Measurements from ENCODE around the gene INSR.
A peak's percentile ranks its signal among the peaks of the same experiment; 100 is the strongest.
"Not testable (repeated sequence)": the region's sequence is repeated elsewhere in the genome, so short reads cannot be mapped to it uniquely, and the experiment has no call there.

The INSR gene

DNA sequence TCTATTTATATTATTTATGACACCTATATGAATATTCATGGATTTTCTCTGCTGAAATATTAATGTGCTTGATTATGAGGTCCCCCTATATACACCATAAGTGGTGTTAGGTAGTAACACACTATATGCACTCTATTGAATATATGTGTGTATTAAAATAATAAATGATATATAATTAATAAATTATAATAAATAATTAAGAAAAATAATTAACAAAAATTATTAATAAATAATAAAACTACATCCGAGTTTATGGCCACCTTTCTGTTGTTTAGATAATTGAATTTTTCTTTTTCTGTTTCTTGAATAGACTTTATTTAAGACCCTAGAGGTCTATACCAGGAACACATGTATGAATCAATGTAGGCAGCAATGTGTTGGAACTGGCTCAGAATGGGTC is 33.6 kb upstream of the INSR start:
- DNase-seq = no peak
- H3K36me3 ChIP-seq (ENCODE audit: control insufficient read depth, insufficient read depth, low read length) = no peaks in the 10 kb centered on the region
- no peak overlapping the region for H3K27ac ChIP-seq (ENCODE audit: insufficient read depth, low read length, poor library complexity, severe bottlenecking)
- H3K27me3 ChIP-seq (replicated peaks; ENCODE audit: control insufficient read depth, insufficient read depth, low read length, poor library complexity, severe bottlenecking) = no peaks in the 10 kb centered on the region
- H3K4me3 ChIP-seq (ENCODE audit: insufficient read depth, low read depth, low read length, poor library complexity, severe bottlenecking) = no peak overlapping the region
- H3K4me1 ChIP-seq (ENCODE audit: control insufficient read depth, insufficient read depth, low read length, poor library complexity, severe bottlenecking) = no peaks in the 10 kb centered on the region
- no peaks in the 10 kb centered on the region for H3K9me3 ChIP-seq (ENCODE audit: control insufficient read depth, low read length)

DNA sequence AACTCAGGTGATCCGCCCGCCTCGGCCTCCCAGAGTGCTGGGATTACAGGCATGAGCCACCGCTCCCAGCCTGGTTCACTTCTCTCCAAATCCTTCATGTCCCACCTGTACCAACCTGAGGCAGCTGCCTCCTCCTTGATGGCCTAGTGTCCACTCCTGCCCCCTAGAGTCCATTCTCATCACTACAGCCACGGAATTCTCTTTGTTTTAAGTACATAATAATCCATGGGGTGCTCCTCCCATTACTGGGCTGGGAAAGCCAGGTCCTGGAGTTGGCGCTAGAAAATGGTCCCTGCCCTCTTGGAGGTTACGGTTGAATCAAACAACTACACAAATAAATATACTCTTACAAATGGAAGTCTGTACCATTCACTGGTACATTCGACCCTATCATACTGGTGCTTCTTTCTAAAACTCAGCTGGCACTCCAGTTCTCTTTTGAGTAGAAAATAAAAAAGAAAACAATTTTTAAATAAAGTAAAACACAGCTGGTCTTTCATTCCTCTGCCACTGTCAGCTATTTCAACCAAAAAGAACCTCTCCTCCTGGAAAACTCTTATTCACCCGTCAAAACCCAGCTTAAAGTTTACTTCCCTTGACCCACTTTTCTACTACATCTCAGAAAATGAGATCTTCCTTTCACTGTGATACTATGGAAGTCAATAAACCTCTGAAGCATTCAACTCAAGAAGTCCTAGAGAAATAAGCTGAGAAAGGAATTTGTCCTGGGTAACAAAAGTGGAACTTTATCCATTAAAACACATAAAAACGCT is 32.1 kb upstream of the INSR start:
- Histone ChIP-seq H3K4me1 (ENCODE audit: control insufficient read depth, insufficient read depth, low read length, poor library complexity, severe bottlenecking) (no peaks in the 10 kb centered on the region), H3K27me3 (replicated peaks; ENCODE audit: control insufficient read depth, insufficient read depth, low read length, poor library complexity, severe bottlenecking) (no peaks in the 10 kb centered on the region), H3K36me3 (ENCODE audit: control insufficient read depth, insufficient read depth, low read length) (no peaks in the 10 kb centered on the region), H3K4me3 (ENCODE audit: insufficient read depth, low read depth, low read length, poor library complexity, severe bottlenecking) (no peak overlapping the region), H3K9me3 (ENCODE audit: control insufficient read depth, low read length) (no peaks in the 10 kb centered on the region), H3K27ac (ENCODE audit: insufficient read depth, low read length, poor library complexity, severe bottlenecking) (no peak overlapping the region)
- peak in 1 of 3 donors; percentile 15 for DNase-seq

DNA sequence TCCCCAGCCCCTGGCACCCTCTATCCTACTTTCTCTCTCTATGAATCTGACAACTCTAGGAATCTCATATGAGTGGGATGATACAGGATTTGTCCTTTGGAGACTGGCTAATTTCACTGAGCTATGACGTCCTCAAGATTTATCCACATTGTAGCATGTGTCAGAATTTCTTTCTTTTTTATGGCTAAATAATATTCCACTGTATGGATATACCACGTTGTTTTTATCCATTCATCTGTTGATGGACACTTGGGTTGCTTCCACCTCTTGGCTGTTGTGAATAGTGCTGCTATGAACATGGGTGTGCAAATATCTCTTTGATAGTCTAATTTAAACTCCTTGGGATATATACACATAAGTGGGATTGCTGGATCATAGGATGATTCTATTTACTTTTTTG is 24.0 kb upstream of the INSR start:
- H3K27me3 ChIP-seq (replicated peaks; ENCODE audit: control insufficient read depth, insufficient read depth, low read length, poor library complexity, severe bottlenecking) = no peaks in the 10 kb centered on the region
- no peak for DNase-seq
- no peaks in the 10 kb centered on the region for H3K9me3 ChIP-seq (ENCODE audit: control insufficient read depth, low read length)
- H3K4me1 ChIP-seq (ENCODE audit: control insufficient read depth, insufficient read depth, low read length, poor library complexity, severe bottlenecking) = no peaks in the 10 kb centered on the region
- H3K27ac ChIP-seq (ENCODE audit: insufficient read depth, low read length, poor library complexity, severe bottlenecking) = no peak overlapping the region
- H3K36me3 ChIP-seq (ENCODE audit: control insufficient read depth, insufficient read depth, low read length) = no peaks in the 10 kb centered on the region
- H3K4me3 ChIP-seq (ENCODE audit: insufficient read depth, low read depth, low read length, poor library complexity, severe bottlenecking) = no peak overlapping the region

DNA sequence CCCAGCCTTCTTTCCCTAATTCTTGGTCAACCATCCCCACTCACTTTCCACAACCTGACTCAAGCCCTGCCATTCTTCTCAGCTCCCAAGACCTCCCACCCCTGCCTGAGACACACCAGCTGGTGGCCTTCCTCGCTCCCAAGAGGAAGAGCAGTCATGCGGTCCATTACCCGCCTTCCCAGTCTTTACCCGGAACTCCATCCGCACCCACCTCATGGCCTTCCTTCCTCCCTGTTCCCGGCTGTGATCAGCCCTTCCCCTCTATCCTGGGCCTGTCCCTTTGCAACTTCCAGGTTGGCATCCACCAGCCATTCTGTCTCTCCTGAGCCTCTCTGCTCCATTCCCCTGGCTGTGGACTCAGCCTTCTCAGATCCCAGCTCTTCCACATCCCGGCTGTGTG is 18.6 kb upstream of the INSR start:
- no peaks in the 10 kb centered on the region for H3K36me3 ChIP-seq (ENCODE audit: control insufficient read depth, insufficient read depth, low read length)
- no peak overlapping the region for H3K27ac ChIP-seq (ENCODE audit: insufficient read depth, low read length, poor library complexity, severe bottlenecking)
- H3K27me3 ChIP-seq (replicated peaks; ENCODE audit: control insufficient read depth, insufficient read depth, low read length, poor library complexity, severe bottlenecking) = no peaks in the 10 kb centered on the region
- no peaks in the 10 kb centered on the region for H3K9me3 ChIP-seq (ENCODE audit: control insufficient read depth, low read length)
- DNase-seq = no peak
- H3K4me1 ChIP-seq (ENCODE audit: control insufficient read depth, insufficient read depth, low read length, poor library complexity, severe bottlenecking) = no peaks in the 10 kb centered on the region
- H3K4me3 ChIP-seq (ENCODE audit: insufficient read depth, low read depth, low read length, poor library complexity, severe bottlenecking) = no peak overlapping the region

DNA sequence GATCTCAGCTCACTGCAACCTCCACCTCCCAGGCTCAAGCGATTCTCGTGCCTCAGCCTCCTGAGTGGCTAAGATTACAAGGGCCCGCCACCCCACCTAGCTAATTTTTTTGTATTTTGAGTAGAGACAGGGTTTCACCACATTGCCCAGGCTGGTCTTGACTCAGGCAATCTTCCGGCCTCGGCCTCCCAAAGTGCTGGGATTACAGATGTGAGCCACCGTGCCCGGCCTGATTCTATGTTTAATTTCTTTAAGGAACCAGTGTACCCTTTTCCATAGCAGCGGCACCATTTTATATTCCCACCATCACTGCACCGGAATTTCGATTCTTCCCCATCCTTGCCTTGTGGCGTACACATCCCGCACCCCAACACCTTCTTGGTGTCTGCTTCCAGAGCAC is 17.7 kb upstream of the INSR start:
- H3K4me1 ChIP-seq (ENCODE audit: control insufficient read depth, insufficient read depth, low read length, poor library complexity, severe bottlenecking) = no peaks in the 10 kb centered on the region
- DNase-seq = no peak
- H3K27me3 ChIP-seq (replicated peaks; ENCODE audit: control insufficient read depth, insufficient read depth, low read length, poor library complexity, severe bottlenecking) = no peaks in the 10 kb centered on the region
- H3K4me3 ChIP-seq (ENCODE audit: insufficient read depth, low read depth, low read length, poor library complexity, severe bottlenecking) = no peak overlapping the region
- no peaks in the 10 kb centered on the region for H3K9me3 ChIP-seq (ENCODE audit: control insufficient read depth, low read length)
- H3K27ac ChIP-seq (ENCODE audit: insufficient read depth, low read length, poor library complexity, severe bottlenecking) = no peak overlapping the region
- H3K36me3 ChIP-seq (ENCODE audit: control insufficient read depth, insufficient read depth, low read length) = no peaks in the 10 kb centered on the region

DNA sequence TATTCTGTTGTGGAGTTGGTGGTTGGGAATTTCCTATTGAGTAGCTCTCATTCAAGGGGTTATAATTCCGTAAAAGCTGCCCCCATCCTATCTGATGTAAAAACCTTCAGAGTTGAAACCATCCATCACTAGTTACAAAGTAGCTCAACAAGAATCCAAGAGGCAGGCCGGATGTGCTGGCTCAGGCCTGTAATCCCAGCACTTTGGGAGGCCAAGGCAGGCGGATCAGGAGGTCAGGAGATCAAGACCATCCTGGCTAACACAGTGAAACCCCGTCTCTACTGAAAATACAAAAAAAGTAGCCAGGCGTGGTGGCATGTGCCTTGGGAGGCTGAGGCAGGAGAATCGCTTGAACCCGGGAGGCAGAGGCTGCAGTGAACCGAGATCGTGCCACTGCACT is 14.1 kb upstream of the INSR start:
- H3K27me3 ChIP-seq (replicated peaks; ENCODE audit: control insufficient read depth, insufficient read depth, low read length, poor library complexity, severe bottlenecking); H3K9me3 ChIP-seq (ENCODE audit: control insufficient read depth, low read length); H3K36me3 ChIP-seq (ENCODE audit: control insufficient read depth, insufficient read depth, low read length); H3K4me3 ChIP-seq (ENCODE audit: insufficient read depth, low read depth, low read length, poor library complexity, severe bottlenecking); H3K4me1 ChIP-seq (ENCODE audit: control insufficient read depth, insufficient read depth, low read length, poor library complexity, severe bottlenecking); H3K27ac ChIP-seq (ENCODE audit: insufficient read depth, low read length, poor library complexity, severe bottlenecking); DNase-seq: not testable (repeated sequence)

DNA sequence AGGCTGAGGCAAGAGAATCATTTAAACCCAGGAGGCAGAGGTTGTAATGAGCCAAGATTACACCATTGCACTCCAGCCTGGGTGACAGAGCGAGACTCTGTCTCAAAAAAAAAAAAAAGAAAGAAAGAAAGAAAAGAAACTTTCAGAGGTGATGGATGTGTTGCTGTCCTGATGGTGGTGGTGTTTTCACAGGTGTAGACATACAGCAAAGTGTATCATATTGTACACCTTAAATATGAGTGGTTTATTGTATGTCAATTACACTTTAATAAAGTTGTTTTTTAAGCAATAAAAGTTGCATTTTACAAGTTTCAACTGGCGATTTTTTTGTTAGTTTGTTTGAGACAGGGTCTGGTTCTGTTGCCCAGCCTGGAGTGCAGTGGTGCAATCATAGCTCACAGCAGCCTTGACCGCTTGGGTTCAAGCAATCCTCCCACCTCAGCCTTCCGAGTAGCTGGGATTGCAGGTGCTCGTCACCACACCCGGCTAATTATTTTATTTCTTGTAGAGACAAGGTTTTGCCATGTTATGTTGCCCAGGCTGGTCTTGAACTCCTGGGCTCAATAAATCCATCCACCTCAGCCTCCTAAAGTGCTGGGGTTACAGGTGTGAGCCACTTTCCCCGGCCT is 13.5 kb upstream of the INSR start:
- H3K4me3 ChIP-seq (ENCODE audit: insufficient read depth, low read depth, low read length, poor library complexity, severe bottlenecking) = no peak overlapping the region
- no peaks in the 10 kb centered on the region for H3K4me1 ChIP-seq (ENCODE audit: control insufficient read depth, insufficient read depth, low read length, poor library complexity, severe bottlenecking)
- H3K36me3 ChIP-seq (ENCODE audit: control insufficient read depth, insufficient read depth, low read length) = no peaks in the 10 kb centered on the region
- H3K27ac ChIP-seq (ENCODE audit: insufficient read depth, low read length, poor library complexity, severe bottlenecking) = no peak overlapping the region
- H3K27me3 ChIP-seq (replicated peaks; ENCODE audit: control insufficient read depth, insufficient read depth, low read length, poor library complexity, severe bottlenecking) = no peaks in the 10 kb centered on the region
- H3K9me3 ChIP-seq (ENCODE audit: control insufficient read depth, low read length) = no peaks in the 10 kb centered on the region
- DNase-seq = no peak

DNA sequence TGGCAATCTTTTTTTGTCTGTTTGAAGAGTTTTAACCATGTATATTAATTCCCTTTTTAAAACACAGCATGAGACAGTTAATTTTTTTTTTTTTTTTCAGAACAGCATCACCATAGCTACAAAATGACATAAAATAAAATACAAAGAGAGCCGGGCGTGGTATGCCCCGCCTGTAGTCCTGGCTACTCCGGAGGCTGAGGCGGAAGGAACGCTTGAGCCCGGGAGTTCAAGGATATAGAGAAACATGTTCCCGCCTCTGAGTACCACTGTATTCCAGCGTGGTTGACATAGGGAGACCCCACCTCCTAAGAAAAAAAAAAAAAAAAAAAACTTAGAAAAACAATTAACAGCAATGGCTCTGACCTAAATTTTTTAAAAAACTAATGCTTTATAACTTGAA is 10.0 kb upstream of the INSR start:
- H3K27ac ChIP-seq (ENCODE audit: insufficient read depth, low read length, poor library complexity, severe bottlenecking) = no peak overlapping the region
- DNase-seq = no peak
- no peaks in the 10 kb centered on the region for H3K27me3 ChIP-seq (replicated peaks; ENCODE audit: control insufficient read depth, insufficient read depth, low read length, poor library complexity, severe bottlenecking)
- H3K36me3 ChIP-seq (ENCODE audit: control insufficient read depth, insufficient read depth, low read length) = no peaks in the 10 kb centered on the region
- H3K9me3 ChIP-seq (ENCODE audit: control insufficient read depth, low read length) = no peaks in the 10 kb centered on the region
- H3K4me1 ChIP-seq (ENCODE audit: control insufficient read depth, insufficient read depth, low read length, poor library complexity, severe bottlenecking) = no peaks in the 10 kb centered on the region
- H3K4me3 ChIP-seq (ENCODE audit: insufficient read depth, low read depth, low read length, poor library complexity, severe bottlenecking) = no peak overlapping the region

DNA sequence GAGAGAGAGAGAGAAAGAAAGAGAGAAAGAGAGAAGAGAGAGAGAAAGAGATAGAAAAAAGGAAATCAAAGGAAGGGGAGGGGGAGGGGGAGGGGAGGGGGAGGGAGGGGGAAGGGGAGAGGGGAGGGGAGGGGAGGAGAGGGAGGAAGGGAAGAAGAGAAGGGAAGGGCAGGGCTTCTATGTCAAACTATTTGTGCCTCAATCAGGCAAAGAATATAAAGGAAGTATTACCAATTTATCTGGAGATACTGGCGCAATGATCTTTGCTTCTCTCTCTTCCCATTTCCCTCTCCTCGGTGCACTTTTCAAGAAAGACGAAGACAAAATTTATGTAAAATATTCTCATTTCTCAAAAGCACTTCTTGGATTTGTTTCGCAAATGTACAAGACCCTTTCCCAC is 9.3 kb upstream of the INSR start:
- H3K4me1 ChIP-seq (ENCODE audit: control insufficient read depth, insufficient read depth, low read length, poor library complexity, severe bottlenecking) = no peaks in the 10 kb centered on the region
- no peaks in the 10 kb centered on the region for H3K36me3 ChIP-seq (ENCODE audit: control insufficient read depth, insufficient read depth, low read length)
- DNase-seq = no peak
- H3K4me3 ChIP-seq (ENCODE audit: insufficient read depth, low read depth, low read length, poor library complexity, severe bottlenecking) = no peak overlapping the region
- peaks cover 3% of the 10 kb centered on the region for H3K27me3 ChIP-seq (replicated peaks; ENCODE audit: control insufficient read depth, insufficient read depth, low read length, poor library complexity, severe bottlenecking)
- no peaks in the 10 kb centered on the region for H3K9me3 ChIP-seq (ENCODE audit: control insufficient read depth, low read length)
- no peak overlapping the region for H3K27ac ChIP-seq (ENCODE audit: insufficient read depth, low read length, poor library complexity, severe bottlenecking)

DNA sequence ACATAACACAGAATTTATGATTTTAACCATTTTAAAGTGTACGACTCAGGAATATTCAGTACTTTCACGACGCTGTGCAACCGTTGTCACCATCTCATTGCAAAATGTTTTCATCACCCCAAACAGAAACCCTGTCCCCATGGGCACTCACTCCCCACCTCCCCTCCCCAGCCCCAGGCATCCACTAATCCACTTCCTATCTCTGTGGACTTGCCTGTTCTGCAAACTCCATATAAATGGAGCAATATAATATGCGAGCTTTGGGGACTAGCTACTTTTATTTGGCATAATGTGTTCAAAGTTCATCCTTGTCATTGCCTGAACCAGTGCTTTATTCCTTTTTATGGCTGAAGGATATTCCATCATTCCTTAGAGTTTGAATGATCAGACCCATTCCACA is 7.3 kb upstream of the INSR start:
- peaks cover 6% of the 10 kb centered on the region for H3K27me3 ChIP-seq (replicated peaks; ENCODE audit: control insufficient read depth, insufficient read depth, low read length, poor library complexity, severe bottlenecking)
- H3K4me1 ChIP-seq (ENCODE audit: control insufficient read depth, insufficient read depth, low read length, poor library complexity, severe bottlenecking) = no peaks in the 10 kb centered on the region
- no peaks in the 10 kb centered on the region for H3K9me3 ChIP-seq (ENCODE audit: control insufficient read depth, low read length)
- DNase-seq = no peak
- no peaks in the 10 kb centered on the region for H3K36me3 ChIP-seq (ENCODE audit: control insufficient read depth, insufficient read depth, low read length)
- H3K4me3 ChIP-seq (ENCODE audit: insufficient read depth, low read depth, low read length, poor library complexity, severe bottlenecking) = no peak overlapping the region
- H3K27ac ChIP-seq (ENCODE audit: insufficient read depth, low read length, poor library complexity, severe bottlenecking) = no peak overlapping the region
